ENCODE measurements around the gene ERICH6B.
"Not testable (repeated sequence)": the region's sequence is repeated elsewhere in the genome, so short reads cannot be mapped to it uniquely, and the experiment has no call there.

GRCh38 chr13:45645263-45645662 is 29.7 kb upstream of the ERICH6B start:
- TF ChIP-seq, protein P1, sequence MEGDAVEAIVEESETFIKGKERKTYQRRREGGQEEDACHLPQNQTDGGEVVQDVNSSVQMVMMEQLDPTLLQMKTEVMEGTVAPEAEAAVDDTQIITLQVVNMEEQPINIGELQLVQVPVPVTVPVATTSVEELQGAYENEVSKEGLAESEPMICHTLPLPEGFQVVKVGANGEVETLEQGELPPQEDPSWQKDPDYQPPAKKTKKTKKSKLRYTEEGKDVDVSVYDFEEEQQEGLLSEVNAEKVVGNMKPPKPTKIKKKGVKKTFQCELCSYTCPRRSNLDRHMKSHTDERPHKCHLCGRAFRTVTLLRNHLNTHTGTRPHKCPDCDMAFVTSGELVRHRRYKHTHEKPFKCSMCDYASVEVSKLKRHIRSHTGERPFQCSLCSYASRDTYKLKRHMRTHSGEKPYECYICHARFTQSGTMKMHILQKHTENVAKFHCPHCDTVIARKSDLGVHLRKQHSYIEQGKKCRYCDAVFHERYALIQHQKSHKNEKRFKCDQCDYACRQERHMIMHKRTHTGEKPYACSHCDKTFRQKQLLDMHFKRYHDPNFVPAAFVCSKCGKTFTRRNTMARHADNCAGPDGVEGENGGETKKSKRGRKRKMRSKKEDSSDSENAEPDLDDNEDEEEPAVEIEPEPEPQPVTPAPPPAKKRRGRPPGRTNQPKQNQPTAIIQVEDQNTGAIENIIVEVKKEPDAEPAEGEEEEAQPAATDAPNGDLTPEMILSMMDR (conservative IDR thresholded peaks at IDR 0.05): not testable (repeated sequence)
- TF ChIP-seq EZH2 (IDR thresholded peaks at IDR 0.05; ENCODE audit: low read depth): not testable (repeated sequence)

Data from PC-9 (cell line).